Breast epithelium (tissue), 3 donors: Measurements from ENCODE around the gene PIGK.

Experiments
- POLR2A ChIP-seq: fragments of 450-650 bp; IDR thresholded peaks from one replicate; pipeline ENCODE4 v1.6.1; 2016; ENCODE audit warnings: antibody characterized with exemption, mild to moderate bottlenecking, moderate library complexity
- POLR2AphosphoS5 ChIP-seq, 3 donors: sonication (generic); formaldehyde crosslinking; IDR thresholded peaks; one replicate each; pipeline ENCODE4 v1.6.1; 2017; ENCODE audit warnings: antibody characterized with exemption in 3 of 3
- TF ChIP-seq, protein P1 (sequence below), 3 donors: fragments of 450-650 bp; IDR thresholded peaks; one replicate each; pipeline ENCODE4 v1.5.1; 2016 to 2017; ENCODE audit warnings: antibody characterized with exemption in 3 of 3, mild to moderate bottlenecking in 3 of 3, moderate library complexity in 3 of 3

DNA sequence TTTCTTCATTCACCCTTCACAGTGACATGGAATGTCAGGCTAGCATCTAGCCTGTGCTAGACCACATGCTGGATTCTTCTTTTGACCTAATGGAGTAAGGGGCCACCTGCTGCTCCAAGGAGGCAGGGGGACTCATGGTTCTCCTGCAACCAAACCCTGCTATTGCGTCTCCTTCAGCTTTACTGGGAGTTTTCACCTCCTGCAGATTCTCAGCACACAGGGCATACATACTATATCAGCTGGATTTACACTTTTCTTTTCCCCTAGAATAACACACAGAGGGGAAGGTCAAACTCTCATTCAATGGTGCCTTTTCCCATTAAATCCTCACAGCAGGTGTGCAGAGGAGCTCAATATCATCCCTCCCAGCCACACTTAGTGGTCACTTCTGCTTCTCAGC lies 46.0 kb upstream of the PIGK start:
- TF ChIP-seq, protein P1, sequence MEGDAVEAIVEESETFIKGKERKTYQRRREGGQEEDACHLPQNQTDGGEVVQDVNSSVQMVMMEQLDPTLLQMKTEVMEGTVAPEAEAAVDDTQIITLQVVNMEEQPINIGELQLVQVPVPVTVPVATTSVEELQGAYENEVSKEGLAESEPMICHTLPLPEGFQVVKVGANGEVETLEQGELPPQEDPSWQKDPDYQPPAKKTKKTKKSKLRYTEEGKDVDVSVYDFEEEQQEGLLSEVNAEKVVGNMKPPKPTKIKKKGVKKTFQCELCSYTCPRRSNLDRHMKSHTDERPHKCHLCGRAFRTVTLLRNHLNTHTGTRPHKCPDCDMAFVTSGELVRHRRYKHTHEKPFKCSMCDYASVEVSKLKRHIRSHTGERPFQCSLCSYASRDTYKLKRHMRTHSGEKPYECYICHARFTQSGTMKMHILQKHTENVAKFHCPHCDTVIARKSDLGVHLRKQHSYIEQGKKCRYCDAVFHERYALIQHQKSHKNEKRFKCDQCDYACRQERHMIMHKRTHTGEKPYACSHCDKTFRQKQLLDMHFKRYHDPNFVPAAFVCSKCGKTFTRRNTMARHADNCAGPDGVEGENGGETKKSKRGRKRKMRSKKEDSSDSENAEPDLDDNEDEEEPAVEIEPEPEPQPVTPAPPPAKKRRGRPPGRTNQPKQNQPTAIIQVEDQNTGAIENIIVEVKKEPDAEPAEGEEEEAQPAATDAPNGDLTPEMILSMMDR (IDR thresholded peaks at IDR 0.05): no peak
- TF ChIP-seq POLR2A (no peak), POLR2AphosphoS5 (IDR thresholded peaks at IDR 0.05) (no peak)
